K562 (cell line): ENCODE data around the gene GOLGA6L26.
"Not testable (repeated sequence)": the region's sequence is repeated elsewhere in the genome, so short reads cannot be mapped to it uniquely, and the experiment has no call there.

Experiments
- GABPA ChIP-seq: fragments of 200-800 bp; sonication (Bioruptor generic); conservative IDR thresholded peaks from 2 replicates; pipeline ENCODE4 v1.6.1; 2016; ENCODE audit warnings: low read depth, missing genetic modification characterization, missing compliant biosample characterization
- MLX ChIP-seq, 2 experiments: fragments of 450-650 bp in 1 of 2; sonication (generic) in 1 of 2; formaldehyde crosslinking; conservative IDR thresholded peaks; 2 replicates each; pipeline versions ENCODE4 v1.4.0 to v1.8.1; 2020 to 2022; ENCODE audit warnings: mild to moderate bottlenecking in 1 of 2, missing genetic modification reagents in 1 of 2
- MXI1 ChIP-seq: IDR thresholded peaks from 2 replicates; pipeline ENCODE4 v1.6.1; 2011; ENCODE audit warnings: low read depth, mild to moderate bottlenecking, improper control_type of control experiment, low read length
- PPARD ChIP-seq: fragments of 250-450 bp; sonication (Bioruptor Pico); IDR thresholded peaks from 2 replicates; pipeline ENCODE4 v1.8.0; 2022; ENCODE audit warnings: inconsistent platforms, mild to moderate bottlenecking, moderate library complexity
- SIN3A ChIP-seq, 2 experiments: fragments of 150-350 bp in 1 of 2; IDR thresholded peaks; 2 replicates each; pipeline ENCODE4 v1.6.1; 2011 to 2016; ENCODE audit warnings: borderline replicate concordance in 2 of 2, low read depth in 2 of 2, low read length in 2 of 2, mild to moderate bottlenecking in 2 of 2, moderate library complexity in 2 of 2; ENCODE audit not compliant: control insufficient read depth in 1 of 2
- TAF1 ChIP-seq: IDR thresholded peaks from 2 replicates; pipeline ENCODE4 v1.6.1; 2011; ENCODE audit warnings: mild to moderate bottlenecking, low read length, moderate library complexity; ENCODE audit not compliant: insufficient read depth, control insufficient read depth, severe bottlenecking; ENCODE audit errors: extremely low read depth
- USF1 ChIP-seq: sonication (generic); formaldehyde crosslinking; IDR thresholded peaks from 2 replicates; pipeline ENCODE4 v1.9.0; 2022; ENCODE audit warnings: mild to moderate bottlenecking, missing genetic modification reagents
- ZNF134 ChIP-seq: fragments of 250-450 bp; sonication (Bioruptor Pico); conservative IDR thresholded peaks from 2 replicates; pipeline ENCODE4 v1.4.0; 2020
- ZNF143 ChIP-seq: sonication (generic); formaldehyde crosslinking; IDR thresholded peaks from 2 replicates; pipeline ENCODE4 v1.9.0; 2022; ENCODE audit warnings: mild to moderate bottlenecking, missing genetic modification reagents

GRCh38 chr15:23381192-23381591 lies 47.2 kb upstream of the GOLGA6L26 start:
- TF ChIP-seq USF1 (CRISPR knock-in tag); GABPA (tag); TAF1; PPARD (CRISPR knock-in tag); SIN3A (IDR thresholded peaks at IDR 0.05; ENCODE audit: borderline replicate concordance in 2 of 2, control insufficient read depth in 1 of 2, low read depth in 2 of 2, low read length in 2 of 2); ZNF134 (CRISPR knock-in tag); MXI1; ZNF143 (CRISPR knock-in tag); MLX (CRISPR knock-in tag; conservative IDR thresholded peaks at IDR 0.05): not testable (repeated sequence)
